Stimulated activated CD8-positive, alpha-beta memory T cell treated with anti-CD3 and anti-CD28 coated beads, Interleukin-4, amount 100 ng/mL, for 1 hour (primary cell): Measurements from ENCODE around the gene ZNF219.

Source experiments
- DNase-seq, 2 donors: peaks; one replicate each; pipeline ENCODE4 v3.0.0-alpha.2; 2020; ENCODE audit warnings: low read depth in 2 of 2, low spot score in 1 of 2

ZNF219 gene

DNA sequence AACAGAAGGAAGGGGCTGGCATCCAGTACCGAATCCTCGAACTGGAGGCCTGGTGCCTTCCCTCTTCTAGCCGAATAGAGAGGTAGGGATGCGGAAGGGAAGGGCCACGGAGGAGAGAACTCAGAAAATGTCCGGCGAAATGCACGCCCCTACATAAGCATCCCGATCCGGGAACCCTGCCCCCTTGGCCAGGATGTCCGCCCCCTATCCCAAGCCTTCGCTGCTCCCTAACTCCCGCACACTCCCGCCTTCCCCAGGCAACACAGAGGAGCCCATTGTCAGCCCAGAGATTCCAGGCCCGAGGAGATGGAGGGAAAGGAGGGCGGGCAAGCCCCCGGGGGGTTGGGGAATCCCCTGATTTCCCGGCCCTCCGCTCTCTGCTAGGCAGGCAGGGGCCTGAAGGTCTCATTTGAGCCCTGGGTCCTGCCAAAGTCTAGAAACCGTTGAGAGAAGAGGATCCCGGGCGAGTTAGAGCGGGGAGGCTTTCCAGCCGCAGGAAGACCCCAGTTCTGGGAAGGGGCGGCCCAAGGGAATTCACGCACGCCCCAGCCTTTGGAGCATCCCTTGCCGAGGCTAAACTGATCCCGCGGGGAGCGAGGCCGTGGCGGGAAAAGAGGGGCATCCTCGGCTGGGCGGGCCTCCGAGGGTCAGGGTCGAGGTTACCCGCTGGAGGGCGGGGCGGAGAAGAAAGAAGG lies 28.9 kb downstream of the ZNF219 start:
- DNase-seq = no peak

DNA sequence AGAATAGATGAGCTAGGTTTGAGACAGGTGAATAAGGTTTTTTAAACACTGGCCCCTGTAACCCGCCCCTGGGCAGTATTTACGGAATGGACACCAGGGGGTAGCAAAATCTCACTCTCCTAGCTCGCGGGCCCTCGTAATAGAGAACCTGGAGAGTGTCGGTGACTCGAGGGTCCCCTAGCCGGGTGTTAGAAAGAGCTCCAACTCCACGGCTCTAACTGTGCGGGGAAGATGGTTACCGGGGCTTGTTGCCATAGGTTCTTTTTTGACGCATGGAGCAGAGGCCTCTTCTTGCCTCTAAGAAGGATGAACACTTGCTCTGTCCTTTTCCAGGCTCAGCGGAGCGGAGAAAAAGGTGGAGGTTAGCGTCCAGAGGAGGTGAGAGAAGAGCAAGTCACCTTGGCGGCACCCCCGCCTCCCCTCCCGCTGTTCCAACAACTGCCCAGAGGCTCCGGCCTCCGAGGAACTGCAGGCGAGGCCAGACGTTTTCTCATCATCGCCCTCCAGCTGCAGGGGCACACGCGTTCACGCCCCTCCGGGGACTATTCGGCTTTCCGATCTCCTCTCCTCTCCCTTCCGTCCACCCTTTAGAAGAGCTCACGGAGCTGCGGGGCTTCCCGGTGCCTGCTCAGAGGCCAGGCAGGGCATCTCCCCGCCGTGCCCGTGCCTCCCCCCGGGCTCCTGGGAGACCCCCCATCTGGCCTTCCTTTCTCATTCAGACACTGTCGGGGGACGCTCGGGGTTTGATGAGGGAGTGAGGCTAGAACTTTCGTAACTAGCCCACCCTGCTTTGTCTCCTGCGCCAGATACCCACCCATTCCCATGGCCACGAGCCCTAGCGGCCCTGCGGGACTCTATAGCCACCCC lies 29.7 kb downstream of the ZNF219 start:
- no peak for DNase-seq

DNA sequence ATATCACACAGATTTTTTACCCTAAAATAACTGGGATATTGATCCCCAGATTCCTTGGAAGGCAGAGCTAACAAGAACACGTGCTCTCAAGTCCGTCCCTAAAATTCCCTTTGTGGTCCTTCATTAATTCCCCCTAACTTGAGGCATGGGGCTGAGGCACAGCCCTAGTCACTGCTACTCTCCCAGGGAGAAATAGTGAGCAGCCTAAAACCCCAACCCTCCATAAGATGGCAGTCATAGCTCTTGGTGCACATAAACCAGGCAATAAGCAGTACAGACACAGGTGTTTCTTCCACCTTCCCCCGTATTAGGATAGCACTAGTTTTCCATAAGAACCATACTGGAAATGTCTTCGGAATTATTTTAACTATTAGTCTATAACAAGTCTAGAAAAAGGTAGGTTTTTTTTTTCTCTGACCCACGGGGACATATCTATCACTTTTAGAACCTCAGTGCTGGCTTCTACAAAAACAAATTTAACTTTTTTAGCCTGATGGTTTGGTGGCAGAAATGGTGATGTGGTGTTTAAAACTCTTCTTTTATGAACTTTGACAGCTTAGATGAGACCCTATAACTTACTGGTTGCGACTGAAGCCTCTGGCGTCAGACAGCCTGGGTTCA lies 31.5 kb downstream of the ZNF219 start:
- no peak for DNase-seq

DNA sequence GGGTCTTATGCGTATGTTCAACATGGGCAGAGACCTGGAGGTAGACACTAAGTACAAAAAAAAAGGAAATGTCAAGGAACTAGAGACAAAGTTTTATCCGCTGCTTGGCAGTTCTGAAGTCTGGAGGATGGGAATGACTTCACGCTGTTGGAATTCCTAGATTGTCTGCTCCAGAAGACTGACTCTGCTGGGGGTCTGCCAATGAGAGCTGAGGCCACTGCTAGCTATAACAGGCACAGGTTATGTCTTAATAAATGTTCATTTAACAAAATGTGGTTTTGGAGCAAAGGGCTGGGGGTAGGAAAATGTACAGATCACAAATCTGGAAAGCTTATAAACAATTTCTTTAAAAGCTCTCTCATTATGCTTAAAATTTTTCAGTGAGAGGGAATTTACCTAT lies 35.0 kb downstream of the ZNF219 start:
- no peak for DNase-seq

DNA sequence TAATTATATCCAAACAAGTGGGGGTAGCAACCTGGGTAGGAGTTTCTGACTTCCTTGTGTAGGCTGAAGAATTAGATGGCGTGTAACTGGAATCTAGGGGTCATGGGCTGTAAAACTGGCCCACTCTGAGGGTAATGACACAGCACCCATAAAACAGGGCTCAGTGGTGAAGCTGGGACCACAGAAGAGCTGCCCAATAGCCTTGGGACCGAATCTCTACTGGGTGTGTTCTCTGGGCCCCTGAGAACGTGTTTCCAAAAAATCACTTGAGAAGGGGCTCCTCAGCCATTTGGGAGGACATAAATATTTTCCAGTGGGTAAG lies 37.1 kb downstream of the ZNF219 start:
- DNase-seq = no peak

DNA sequence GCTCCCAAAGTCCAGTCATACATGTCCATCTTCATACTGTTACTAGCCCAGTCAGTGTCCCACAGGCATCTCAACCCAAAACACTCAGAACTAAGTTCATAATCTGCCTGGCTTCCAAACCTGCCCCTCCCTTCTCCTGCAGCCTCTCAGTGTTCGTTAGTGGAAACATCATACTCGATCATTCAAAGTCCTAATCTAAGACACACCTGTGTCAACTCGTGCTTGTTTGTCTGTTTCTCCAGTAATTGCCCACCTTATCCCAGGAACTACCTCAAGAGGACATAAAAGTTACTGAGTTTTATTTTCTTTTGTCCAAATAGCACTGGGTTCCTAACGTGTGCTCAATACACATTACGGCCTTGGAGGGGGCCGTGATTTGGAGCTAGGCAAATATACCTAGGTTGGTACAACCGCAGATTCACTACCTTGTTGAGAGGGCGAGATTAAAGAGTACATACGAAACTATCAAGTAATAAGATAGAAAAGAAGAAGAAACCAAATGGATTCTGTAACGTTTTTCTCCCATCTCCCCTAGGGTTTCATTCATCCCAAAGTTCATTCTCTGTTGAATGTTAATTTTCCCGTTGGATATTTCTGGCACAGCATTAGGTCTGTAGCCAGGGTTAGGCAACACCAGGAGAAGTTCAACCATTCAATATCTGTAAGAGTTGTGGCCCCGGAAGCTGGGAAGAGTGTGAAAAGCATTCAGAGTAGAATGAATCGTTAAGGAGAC lies 37.7 kb downstream of the ZNF219 start:
- no peak for DNase-seq

DNA sequence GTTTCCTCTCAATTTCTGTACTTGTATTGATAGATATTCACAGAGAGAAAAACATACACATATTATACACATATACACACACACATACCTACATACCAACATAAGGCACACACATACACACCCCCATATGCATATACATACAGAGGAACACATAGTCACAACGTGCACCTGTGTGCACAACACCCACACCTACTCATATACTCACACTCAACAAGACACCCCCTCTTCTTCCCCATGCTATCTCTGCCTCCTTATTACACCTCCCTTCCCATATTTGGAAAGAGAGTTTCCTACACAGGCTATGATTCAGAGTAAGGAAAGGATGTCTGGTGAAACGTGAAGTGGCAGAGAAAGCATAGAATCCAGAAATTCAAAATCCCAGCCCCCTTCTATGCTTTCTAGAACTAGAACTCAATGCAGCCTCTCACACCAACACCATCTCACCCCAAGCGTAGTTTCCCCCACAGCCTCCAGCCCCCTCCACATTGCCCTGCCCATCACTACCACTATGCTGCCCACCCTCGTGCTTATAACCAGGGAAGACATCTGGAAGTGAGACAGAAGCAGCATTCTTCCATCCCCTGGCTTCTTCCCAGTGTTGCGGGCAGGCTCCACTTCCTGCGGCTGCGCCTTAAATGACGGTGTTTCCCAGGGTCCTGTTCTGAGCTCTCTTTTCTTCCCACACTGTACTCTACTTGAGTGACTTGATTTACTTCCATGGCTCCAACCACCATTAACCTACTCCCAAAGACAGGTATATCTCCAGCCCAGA lies 38.4 kb downstream of the ZNF219 start:
- no peak for DNase-seq

DNA sequence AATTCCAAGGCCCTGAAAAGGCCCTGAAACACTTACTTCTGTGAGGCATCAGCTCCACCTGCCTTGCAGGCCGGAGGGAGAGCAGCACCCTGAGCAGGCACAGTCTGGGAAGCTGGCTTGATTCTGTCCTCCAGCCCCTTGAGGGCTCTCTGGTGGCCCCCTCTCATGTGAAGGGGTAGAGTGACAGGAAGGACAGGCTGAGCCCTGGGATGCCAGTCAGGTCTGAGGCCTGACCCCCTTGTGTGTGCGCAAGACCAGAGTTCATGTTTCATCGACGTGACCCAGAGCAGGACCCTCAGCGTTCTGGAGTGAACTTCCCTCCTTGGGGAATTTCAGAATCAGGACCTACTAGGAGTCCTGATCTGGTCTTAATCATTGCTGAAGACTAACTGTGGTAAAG lies 39.6 kb downstream of the ZNF219 start:
- DNase-seq = no peak

DNA sequence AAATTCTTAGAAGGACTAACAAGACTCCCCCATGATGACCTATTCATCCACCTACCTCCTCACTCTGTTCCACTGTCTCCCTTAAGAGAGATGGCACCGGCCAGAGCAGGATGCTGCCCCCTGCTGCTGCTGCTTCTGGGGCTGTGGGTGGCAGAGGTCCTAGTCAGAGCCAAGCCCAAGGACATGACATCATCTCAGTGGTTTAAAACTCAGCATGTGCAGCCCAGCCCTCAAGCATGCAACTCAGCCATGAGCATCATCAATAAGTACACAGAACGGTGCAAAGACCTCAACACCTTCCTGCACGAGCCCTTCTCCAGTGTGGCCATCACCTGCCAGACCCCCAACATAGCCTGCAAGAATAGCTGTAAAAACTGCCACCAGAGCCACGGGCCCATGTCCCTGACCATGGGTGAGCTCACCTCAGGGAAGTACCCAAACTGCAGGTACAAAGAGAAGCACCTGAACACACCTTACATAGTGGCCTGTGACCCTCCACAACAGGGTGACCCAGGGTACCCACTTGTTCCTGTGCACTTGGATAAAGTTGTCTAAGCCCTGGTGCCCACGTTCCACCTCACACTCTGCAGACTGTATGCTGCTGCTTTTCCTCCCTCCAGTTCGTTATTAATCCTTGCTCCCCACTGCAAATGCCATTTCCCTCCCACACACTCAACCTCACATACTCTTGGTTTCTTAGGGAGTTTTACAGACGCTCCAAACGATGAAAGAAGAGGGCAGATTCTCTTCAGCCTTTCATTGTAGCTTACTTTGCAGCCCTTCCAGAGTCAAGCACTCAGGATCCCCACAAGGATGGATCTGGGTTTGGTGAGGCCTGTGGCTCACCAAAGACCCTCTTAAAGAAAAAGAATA lies 40.4 kb downstream of the ZNF219 start, which contains the start of gene RNASE8:
RNASE8 (plus strand) TSS at position 20 of the 873 bp plus-strand sequence; CDS start at position 91, 71 bp downstream.
- DNase-seq = no peak

DNA sequence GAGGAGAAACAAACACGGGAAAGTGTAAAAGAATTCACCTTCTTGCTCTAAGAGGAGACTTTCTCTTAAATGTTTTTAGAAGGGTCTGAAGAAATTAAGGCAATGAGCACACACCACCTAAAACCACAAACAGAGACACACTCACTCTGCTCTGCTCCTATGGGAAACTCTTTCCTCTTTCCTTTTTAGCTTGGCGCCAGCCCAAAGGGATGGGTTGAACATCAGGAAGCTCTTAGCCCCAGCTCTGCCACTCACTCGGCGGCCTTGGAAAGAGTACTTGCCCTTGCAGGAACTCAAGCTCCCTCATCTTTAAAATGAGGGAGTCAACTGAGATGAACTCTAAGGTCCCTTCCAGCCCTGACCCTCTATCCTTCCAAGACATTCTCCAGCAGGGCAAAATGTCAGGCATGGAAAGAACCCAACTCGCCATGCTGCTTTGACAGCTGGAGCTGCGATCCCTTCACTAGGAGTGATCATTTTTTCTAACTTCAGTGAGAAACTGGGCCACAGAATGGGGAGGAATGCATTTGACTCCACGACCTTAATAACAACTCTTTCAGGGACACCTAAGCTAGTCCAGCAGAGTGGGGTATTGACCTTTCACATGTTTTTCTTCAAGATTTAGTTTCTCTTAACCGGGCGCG lies 41.8 kb downstream of the ZNF219 start:
- no peak for DNase-seq

DNA sequence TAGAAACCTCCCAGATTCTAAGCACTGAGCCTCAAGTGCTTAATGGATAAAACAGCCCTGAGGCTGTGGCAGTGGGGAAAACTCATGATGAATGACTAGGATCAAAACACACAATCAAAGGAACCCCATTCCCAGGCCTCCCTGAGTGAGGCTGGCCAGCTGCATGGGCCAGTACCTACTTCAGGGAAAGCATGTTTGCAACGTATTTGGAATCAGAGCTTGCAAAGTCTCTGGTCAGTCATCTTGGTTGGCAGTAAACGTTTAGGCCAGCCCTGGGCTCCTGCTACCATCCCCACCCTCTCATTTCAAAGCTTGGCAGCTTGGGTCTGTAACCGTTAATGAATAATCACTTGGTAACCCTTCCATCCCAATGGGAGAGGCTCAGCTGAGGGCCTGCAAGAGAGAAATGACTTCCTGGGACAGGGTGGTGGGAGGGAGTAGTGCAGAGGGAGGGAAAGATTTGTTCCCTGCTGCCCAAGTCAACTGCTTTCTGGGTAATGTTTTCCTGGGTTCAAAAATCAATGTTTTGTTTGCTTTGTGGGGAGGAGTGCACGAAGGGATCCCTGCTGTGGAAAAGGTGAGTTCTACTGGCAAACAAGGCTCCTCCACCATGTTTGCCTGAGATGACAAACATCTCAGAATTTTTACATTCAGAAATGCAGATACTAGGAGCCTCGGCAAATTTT lies 42.9 kb downstream of the ZNF219 start:
- no peak for DNase-seq

DNA sequence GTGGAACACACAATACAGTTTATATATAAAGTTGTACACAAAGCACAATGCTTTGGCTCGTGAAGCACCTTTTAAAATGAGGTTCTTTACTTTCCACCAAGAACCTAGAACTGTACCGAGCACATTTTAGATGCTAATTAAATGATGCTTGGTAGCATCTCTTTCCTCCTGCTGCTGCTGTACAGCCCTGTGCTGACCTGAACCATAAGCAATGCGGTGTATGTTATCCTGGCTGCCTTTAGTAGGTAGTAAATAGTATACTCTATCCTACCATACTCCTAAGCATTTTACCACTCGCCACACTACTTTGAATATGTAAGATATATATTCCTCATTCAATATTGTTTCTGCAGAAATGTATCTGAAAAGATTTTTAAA lies 43.7 kb downstream of the ZNF219 start:
- DNase-seq = no peak

DNA sequence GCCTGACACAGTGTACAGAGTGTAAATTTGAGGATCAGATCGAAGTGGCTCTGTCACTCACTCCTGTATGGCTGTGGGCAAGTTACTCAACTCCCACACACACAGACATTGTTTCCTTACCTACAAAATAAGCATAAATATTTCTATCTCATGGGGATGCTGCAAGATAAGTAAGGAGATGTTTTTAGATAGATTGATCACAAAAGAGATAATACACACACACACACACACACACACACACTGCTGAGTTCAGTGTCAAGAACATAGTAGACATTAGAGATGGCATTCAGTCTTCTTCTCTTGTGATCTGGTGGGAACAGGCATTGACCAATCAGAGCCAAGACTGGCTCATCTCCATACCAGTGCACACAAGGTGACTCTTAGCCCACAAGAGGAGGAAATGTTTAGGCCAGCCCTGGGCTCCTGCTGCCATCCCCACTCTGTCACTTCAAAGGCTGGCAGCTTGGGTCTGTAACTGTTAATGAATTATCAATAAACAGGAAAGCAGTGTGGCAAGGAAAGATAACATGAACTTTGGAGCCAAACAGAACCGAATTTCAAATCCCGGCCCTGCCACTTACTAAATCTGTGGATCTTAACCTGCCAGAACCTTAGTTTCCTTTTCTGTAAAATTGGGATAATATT lies 44.2 kb downstream of the ZNF219 start:
- no peak for DNase-seq

DNA sequence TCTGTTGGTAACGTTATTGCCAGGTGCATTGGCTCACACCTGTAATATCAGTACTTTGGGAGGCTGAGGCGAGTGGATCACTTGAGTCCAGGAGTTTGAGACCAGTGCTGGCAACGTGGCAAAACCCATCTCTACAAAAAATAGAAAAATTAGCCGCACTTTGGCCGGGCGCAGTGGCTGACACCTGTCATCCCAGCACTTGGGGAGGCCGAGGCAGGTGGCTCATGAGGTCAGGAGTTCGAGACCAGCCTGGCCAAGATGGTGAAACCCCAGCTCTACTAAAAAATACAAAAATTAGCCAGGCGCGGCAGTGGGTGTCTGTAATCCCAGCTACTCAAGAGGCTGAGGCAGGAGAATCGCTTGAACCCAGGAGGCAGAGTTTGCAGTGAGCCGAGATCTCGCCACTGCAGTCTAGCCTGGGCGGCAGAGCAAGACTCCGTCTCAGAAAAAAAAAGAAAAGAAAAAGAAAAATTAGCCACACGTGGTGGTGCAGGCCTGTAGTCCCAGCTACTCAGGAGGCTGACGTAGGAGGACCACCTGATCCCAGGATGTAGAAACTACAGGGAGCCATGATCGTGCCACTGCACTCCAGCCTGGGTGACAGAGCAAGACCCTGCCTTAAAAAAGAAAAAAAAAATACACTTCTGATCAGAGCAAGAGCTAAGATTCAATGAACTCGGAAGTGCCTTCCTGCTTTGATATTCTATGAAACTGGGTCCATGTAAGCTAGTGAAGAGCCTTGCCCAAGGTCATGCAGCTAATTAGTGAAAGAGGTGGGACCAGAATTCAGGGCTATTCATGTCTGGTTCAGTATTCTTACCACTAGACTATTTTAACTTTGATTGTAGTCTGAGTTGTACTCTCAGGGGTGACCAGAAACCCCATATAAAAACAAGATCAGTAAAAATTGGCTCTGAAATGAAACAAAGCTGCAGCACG lies 45.0 kb downstream of the ZNF219 start:
- no peak for DNase-seq

DNA sequence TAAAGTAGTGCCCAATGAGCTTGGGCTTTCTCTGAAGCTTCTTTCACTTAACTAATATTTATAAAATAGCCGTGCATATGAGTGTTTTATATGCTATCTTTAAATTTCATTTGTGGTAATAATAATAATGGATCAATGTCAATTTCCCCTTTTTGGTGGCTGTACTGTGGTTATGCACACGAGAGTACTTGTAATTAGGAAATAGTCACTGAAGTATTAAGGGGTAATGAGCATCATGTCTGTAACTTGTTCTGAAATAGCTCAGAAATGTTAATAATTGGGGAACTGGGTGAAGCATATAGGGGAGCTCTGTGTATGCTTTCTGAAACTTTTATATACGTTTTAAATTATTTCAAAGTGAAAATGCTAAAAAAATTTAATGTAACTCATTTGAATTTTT lies 47.9 kb downstream of the ZNF219 start:
- DNase-seq = no peak

DNA sequence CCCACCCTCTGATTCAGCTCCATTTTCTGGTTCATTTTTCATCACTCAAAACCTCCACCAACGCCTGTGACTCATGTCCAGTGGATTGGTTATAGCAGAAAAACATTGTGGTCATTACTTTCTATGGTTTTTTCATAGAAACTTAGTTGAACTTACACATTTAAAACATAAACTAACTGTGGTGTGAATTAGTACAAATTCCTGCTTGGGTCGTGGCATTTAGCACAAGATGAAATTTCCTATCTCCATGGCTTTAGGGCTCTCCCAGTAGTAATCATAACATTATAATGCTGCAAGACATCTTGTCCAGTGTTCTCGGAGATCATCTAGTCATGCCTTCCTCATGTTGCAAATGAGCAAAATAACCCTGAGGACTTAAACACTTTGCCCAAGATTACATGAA lies 49.2 kb downstream of the ZNF219 start:
- no peak for DNase-seq

DNA sequence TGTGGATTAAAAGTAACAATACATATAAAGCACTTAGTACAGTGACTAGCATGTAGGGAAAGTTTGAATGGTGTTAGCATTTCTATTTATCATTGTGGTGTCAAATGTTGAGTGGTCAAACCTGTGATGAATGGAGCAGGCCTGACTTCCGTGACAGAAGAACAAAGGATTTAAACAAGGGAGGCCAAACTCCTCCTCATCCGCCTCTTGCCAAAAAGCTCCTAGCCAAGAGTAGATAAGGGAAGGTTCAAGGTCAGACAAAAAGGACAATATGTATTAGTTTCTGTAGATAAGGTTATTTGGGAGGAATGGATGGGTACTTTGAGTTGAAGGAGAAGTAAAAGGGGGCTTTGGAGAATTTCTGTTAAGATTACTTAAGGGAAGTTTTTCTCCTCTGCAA lies 49.8 kb downstream of the ZNF219 start:
- no peak for DNase-seq
